GM12878 (cell line): ENCODE data around the gene PLEKHM1.
"Not testable (repeated sequence)": the region's sequence is repeated elsewhere in the genome, so short reads cannot be mapped to it uniquely, and the experiment has no call there.

Experiments
- EGR1 ChIP-seq, 2 experiments: IDR thresholded peaks; 1 replicate in 1 of 2; 2 replicates in 1 of 2; pipeline ENCODE4 v1.6.1; 2011 to 2012; ENCODE audit warnings: low read depth in 2 of 2, low read length in 2 of 2, borderline replicate concordance in 1 of 2, mild to moderate bottlenecking in 1 of 2, moderate library complexity in 1 of 2
- EZH2 ChIP-seq: IDR thresholded peaks from 2 replicates; pipeline ENCODE4 v1.6.1; 2012; ENCODE audit warnings: low read depth, mild to moderate bottlenecking, control low read depth, inconsistent platforms, low read length, borderline replicate concordance; ENCODE audit not compliant: control insufficient read depth
- FOXM1 ChIP-seq: IDR thresholded peaks from 2 replicates; pipeline ENCODE4 v1.6.1; 2012; ENCODE audit warnings: low read depth, mild to moderate bottlenecking, inconsistent platforms, low read length, moderate library complexity
- KLF5 ChIP-seq: fragments of 450-650 bp; IDR thresholded peaks from 2 replicates; pipeline ENCODE4 v1.6.1; 2014; ENCODE audit warnings: mild to moderate bottlenecking; ENCODE audit not compliant: partially characterized antibody
- NFYA ChIP-seq: IDR thresholded peaks from 2 replicates; pipeline ENCODE4 v1.6.1; 2011; ENCODE audit warnings: low read depth, mild to moderate bottlenecking, low read length, improper control_type of control experiment, borderline replicate concordance
- NR2C2 ChIP-seq: IDR thresholded peaks from 2 replicates; pipeline ENCODE4 v1.6.1; 2011; ENCODE audit warnings: borderline replicate concordance, low read depth; ENCODE audit not compliant: control insufficient read depth, insufficient read length
- PML ChIP-seq: IDR thresholded peaks from 2 replicates; pipeline ENCODE4 v1.6.1; 2012; ENCODE audit warnings: low read length, inconsistent platforms
- SIN3A ChIP-seq: IDR thresholded peaks from 2 replicates; pipeline ENCODE4 v1.6.1; 2012; ENCODE audit warnings: low read depth, low read length, improper control_type of control experiment
- TF ChIP-seq, protein P1 (sequence below), 3 experiments: IDR thresholded peaks in 2 of 3; conservative IDR thresholded peaks in 1 of 3; 2 replicates each; pipeline ENCODE4 v1.5.1; 2011; ENCODE audit warnings: low read depth in 3 of 3, low read length in 3 of 3, mild to moderate bottlenecking in 3 of 3, control low read depth in 2 of 3, moderate library complexity in 2 of 3, inconsistent platforms in 1 of 3, mixed read lengths in 1 of 3; ENCODE audit not compliant: control insufficient read depth in 2 of 3, insufficient read depth in 1 of 3; ENCODE audit errors: extremely low read depth in 1 of 3
- TF ChIP-seq, protein P2 (sequence below): IDR thresholded peaks from 2 replicates; pipeline ENCODE4 v1.6.1; 2011; ENCODE audit warnings: borderline replicate concordance, low read depth, mild to moderate bottlenecking, moderate library complexity, mixed read lengths, low read length; ENCODE audit not compliant: insufficient read depth; ENCODE audit errors: extremely low read length
- TF ChIP-seq, protein P3 (sequence below): IDR thresholded peaks from 2 replicates; pipeline ENCODE4 v1.6.1; 2012; ENCODE audit warnings: improper control_type of control experiment, low read depth, low read length; ENCODE audit not compliant: insufficient replicate concordance

DNA sequence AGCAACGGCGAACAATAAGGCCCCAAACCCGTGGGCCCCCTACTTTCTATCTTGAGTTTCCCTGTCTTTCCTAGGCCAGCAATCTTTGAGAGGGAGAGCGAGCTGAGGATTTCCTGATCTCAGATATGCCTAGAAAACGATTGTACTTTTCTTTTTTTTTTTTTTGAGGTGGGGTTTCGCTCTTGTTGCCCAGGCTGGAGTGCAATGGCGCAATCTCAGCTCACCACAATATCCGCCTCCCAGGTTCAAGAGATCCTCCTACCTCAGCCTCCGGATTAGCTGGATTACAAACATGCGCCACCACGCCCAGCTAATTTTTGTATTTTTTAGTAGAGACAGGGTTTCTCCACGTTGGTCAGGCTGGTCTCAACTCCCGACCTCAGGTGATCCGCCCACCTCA is 42.9 kb downstream of the PLEKHM1 start:
- not testable (repeated sequence) for TF ChIP-seq PML; NR2C2; EGR1 (IDR thresholded peaks at IDR 0.05; ENCODE audit: borderline replicate concordance in 1 of 2, low read depth in 2 of 2, low read length in 2 of 2); FOXM1; NFYA; SIN3A; KLF5; EZH2
- TF ChIP-seq, protein P1, sequence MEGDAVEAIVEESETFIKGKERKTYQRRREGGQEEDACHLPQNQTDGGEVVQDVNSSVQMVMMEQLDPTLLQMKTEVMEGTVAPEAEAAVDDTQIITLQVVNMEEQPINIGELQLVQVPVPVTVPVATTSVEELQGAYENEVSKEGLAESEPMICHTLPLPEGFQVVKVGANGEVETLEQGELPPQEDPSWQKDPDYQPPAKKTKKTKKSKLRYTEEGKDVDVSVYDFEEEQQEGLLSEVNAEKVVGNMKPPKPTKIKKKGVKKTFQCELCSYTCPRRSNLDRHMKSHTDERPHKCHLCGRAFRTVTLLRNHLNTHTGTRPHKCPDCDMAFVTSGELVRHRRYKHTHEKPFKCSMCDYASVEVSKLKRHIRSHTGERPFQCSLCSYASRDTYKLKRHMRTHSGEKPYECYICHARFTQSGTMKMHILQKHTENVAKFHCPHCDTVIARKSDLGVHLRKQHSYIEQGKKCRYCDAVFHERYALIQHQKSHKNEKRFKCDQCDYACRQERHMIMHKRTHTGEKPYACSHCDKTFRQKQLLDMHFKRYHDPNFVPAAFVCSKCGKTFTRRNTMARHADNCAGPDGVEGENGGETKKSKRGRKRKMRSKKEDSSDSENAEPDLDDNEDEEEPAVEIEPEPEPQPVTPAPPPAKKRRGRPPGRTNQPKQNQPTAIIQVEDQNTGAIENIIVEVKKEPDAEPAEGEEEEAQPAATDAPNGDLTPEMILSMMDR (IDR thresholded peaks at IDR 0.05 in 2 of 3, conservative IDR thresholded peaks at IDR 0.05 in 1 of 3; ENCODE audit: control insufficient read depth in 2 of 3, extremely low read depth in 1 of 3, insufficient read depth in 1 of 3, low read depth in 3 of 3, low read length in 3 of 3) = not testable (repeated sequence)
- TF ChIP-seq, protein P2, sequence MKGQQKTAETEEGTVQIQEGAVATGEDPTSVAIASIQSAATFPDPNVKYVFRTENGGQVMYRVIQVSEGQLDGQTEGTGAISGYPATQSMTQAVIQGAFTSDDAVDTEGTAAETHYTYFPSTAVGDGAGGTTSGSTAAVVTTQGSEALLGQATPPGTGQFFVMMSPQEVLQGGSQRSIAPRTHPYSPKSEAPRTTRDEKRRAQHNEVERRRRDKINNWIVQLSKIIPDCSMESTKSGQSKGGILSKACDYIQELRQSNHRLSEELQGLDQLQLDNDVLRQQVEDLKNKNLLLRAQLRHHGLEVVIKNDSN = not testable (repeated sequence)
- TF ChIP-seq, protein P3, sequence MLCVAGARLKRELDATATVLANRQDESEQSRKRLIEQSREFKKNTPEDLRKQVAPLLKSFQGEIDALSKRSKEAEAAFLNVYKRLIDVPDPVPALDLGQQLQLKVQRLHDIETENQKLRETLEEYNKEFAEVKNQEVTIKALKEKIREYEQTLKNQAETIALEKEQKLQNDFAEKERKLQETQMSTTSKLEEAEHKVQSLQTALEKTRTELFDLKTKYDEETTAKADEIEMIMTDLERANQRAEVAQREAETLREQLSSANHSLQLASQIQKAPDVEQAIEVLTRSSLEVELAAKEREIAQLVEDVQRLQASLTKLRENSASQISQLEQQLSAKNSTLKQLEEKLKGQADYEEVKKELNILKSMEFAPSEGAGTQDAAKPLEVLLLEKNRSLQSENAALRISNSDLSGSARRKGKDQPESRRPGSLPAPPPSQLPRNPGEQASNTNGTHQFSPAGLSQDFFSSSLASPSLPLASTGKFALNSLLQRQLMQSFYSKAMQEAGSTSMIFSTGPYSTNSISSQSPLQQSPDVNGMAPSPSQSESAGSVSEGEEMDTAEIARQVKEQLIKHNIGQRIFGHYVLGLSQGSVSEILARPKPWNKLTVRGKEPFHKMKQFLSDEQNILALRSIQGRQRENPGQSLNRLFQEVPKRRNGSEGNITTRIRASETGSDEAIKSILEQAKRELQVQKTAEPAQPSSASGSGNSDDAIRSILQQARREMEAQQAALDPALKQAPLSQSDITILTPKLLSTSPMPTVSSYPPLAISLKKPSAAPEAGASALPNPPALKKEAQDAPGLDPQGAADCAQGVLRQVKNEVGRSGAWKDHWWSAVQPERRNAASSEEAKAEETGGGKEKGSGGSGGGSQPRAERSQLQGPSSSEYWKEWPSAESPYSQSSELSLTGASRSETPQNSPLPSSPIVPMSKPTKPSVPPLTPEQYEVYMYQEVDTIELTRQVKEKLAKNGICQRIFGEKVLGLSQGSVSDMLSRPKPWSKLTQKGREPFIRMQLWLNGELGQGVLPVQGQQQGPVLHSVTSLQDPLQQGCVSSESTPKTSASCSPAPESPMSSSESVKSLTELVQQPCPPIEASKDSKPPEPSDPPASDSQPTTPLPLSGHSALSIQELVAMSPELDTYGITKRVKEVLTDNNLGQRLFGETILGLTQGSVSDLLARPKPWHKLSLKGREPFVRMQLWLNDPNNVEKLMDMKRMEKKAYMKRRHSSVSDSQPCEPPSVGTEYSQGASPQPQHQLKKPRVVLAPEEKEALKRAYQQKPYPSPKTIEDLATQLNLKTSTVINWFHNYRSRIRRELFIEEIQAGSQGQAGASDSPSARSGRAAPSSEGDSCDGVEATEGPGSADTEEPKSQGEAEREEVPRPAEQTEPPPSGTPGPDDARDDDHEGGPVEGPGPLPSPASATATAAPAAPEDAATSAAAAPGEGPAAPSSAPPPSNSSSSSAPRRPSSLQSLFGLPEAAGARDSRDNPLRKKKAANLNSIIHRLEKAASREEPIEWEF = not testable (repeated sequence)
